SK-N-SH treated with all-trans-retinoic acid at 6 μM for 48 hours (cell line): Measurements from ENCODE around the gene SURF2.

Experiments used
- ARNTL ChIP-seq: fragments of 450-650 bp; formaldehyde crosslinking; IDR thresholded peaks from 2 replicates; pipeline ENCODE4 v1.5.0; 2020; ENCODE audit warnings: low read depth, mild to moderate bottlenecking, moderate library complexity, borderline replicate concordance
- GLIS3 ChIP-seq: fragments of 250-450 bp; sonication (Bioruptor Pico); IDR thresholded peaks from 2 replicates; pipeline ENCODE4 v1.5.0; 2020; ENCODE audit warnings: mild to moderate bottlenecking, moderate library complexity
- TCF4 ChIP-seq: fragments of 250-450 bp; sonication (Bioruptor Pico); IDR thresholded peaks from 2 replicates; pipeline ENCODE4 v1.8.0; 2021; ENCODE audit warnings: mild to moderate bottlenecking, moderate library complexity, borderline replicate concordance
- ZFP3 ChIP-seq: fragments of 250-450 bp; sonication (Bioruptor Pico); IDR thresholded peaks from 2 replicates; pipeline ENCODE4 v1.5.0; 2020; ENCODE audit warnings: mild to moderate bottlenecking, moderate library complexity
- TF ChIP-seq, protein P1 (sequence below): fragments of 250-450 bp; sonication (Bioruptor Pico); IDR thresholded peaks from 2 replicates; pipeline ENCODE4 v1.8.0; 2020; ENCODE audit warnings: mild to moderate bottlenecking, moderate library complexity, borderline replicate concordance

DNA sequence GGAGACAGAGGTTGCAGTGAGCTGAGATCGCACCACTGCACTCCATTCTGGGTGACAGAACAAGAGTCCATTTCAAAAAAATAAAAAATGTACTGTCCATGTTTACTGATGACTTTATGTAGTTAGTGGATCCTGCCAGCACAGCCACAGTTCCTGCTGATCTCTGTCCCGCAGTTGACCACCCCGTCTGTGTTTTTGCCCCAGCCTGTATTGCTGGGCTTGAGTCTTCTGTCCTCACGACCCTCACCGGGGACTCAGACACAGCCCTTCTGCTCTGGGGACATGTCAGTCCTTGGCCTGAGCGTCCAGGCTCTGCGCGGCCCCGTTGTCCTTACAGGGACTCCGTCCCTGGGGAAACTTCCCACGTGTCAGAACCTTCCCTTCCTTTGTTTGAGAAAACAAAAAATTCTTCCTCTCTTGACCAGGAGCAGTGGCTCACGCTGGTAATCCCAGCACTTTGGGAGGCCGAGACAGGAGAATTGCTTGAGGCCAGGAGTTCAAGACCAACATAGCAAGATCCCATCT is 34.9 kb upstream of the SURF2 start:
- TF ChIP-seq, protein P1, sequence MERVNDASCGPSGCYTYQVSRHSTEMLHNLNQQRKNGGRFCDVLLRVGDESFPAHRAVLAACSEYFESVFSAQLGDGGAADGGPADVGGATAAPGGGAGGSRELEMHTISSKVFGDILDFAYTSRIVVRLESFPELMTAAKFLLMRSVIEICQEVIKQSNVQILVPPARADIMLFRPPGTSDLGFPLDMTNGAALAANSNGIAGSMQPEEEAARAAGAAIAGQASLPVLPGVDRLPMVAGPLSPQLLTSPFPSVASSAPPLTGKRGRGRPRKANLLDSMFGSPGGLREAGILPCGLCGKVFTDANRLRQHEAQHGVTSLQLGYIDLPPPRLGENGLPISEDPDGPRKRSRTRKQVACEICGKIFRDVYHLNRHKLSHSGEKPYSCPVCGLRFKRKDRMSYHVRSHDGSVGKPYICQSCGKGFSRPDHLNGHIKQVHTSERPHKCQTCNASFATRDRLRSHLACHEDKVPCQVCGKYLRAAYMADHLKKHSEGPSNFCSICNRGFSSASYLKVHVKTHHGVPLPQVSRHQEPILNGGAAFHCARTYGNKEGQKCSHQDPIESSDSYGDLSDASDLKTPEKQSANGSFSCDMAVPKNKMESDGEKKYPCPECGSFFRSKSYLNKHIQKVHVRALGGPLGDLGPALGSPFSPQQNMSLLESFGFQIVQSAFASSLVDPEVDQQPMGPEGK (CRISPR knock-in tag) = no peak
- TF ChIP-seq ZFP3 (CRISPR knock-in tag) = no peak
- no peak for TF ChIP-seq GLIS3
- TF ChIP-seq ARNTL (CRISPR knock-in tag) = no peak
- no peak for TF ChIP-seq TCF4 (CRISPR knock-in tag)
